ENCODE results near the gene NMNAT3. TPM values are rescaled to one million over a fixed set of nuclear protein-coding genes. Genes with fewer than 3 reads are reported as not detected.

Gene NMNAT3
- total RNA-seq, 1 donor from 2014 or later: 0.95 TPM

- Histone ChIP-seq H3K79me2 (ENCODE audit: low read depth) (no peaks in the 10 kb centered on the region), H4K20me1 (ENCODE audit: low read depth) (no peaks in the 10 kb centered on the region), H3K4me1 (peaks cover 10% of the 10 kb centered on the region), H3F3A (ENCODE audit: low read depth) (no peaks in the 10 kb centered on the region), H3K36me3 (no peaks in the 10 kb centered on the region), H3K4me3 (no peak overlapping the region), H3K27me3 (no peaks in the 10 kb centered on the region), H3K9ac (no peak overlapping the region), H3K27ac (no peak overlapping the region), H3K4me2 (no peak overlapping the region), H2AFZ (replicated peaks) (no peak overlapping the region), H3K9me3 (ENCODE audit: low read depth) (no peaks in the 10 kb centered on the region)
- no peak for DNase-seq (ENCODE audit: low spot score)
- peaks cover 19% of the 10 kb centered on the region for H3K4me1 Mint-ChIP-seq
- peaks cover 2% of the 10 kb centered on the region for H3K27me3 Mint-ChIP-seq (ENCODE audit: insufficient read depth, low read depth)
- no peaks in the 10 kb centered on the region for H3K36me3 Mint-ChIP-seq
- H3K27ac Mint-ChIP-seq: no peak overlapping the region
- no peaks in the 10 kb centered on the region for H3K9me3 Mint-ChIP-seq
- no peak for TF ChIP-seq EZH2phosphoT487 (IDR thresholded peaks at IDR 0.05)
- TF ChIP-seq CTCF (IDR thresholded peaks at IDR 0.05): no peak
- TF ChIP-seq EZH2 (IDR thresholded peaks at IDR 0.05): no peak
- H3K4me3 Mint-ChIP-seq: no peak overlapping the region
Observed at GRCh38 chr3:139695426-139696313, 17.9 kb upstream of the NMNAT3 start.

DNA sequence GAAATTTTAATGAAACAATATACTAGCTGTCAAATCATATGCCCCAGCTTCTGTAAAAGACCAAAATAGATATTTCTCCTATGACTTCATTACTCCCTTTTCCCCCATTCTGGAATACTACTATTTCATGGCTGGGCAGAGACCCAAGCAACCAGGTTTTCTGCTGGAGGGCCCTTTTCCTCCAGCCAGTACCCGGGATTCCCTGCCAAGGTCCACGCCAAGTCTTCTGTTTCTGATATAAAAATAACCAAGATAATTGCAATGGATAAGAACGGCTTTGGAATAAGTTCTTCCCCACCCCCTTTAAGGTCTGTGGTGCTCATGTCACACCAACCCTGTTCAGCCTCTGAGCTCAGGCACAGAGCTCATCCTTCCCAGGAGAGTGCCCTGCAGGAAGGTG, 17.2 kb upstream of the NMNAT3 start:
- Histone ChIP-seq H4K20me1 (ENCODE audit: low read depth) (no peaks in the 10 kb centered on the region), H3K27me3 (no peaks in the 10 kb centered on the region), H3K9ac (no peak overlapping the region), H3K27ac (no peak overlapping the region), H3K4me1 (peaks cover 10% of the 10 kb centered on the region), H3K9me3 (ENCODE audit: low read depth) (no peaks in the 10 kb centered on the region), H3K36me3 (no peaks in the 10 kb centered on the region), H3F3A (ENCODE audit: low read depth) (no peaks in the 10 kb centered on the region), H3K4me2 (no peak overlapping the region), H2AFZ (replicated peaks) (no peak overlapping the region), H3K79me2 (ENCODE audit: low read depth) (no peaks in the 10 kb centered on the region), H3K4me3 (no peak overlapping the region)
- no peak for TF ChIP-seq EZH2phosphoT487 (IDR thresholded peaks at IDR 0.05)
- no peak for TF ChIP-seq CTCF (IDR thresholded peaks at IDR 0.05)
- no peak for DNase-seq (ENCODE audit: low spot score)
- H3K27me3 Mint-ChIP-seq (ENCODE audit: insufficient read depth, low read depth): peaks cover 2% of the 10 kb centered on the region
- no peaks in the 10 kb centered on the region for H3K36me3 Mint-ChIP-seq
- no peak overlapping the region for H3K4me3 Mint-ChIP-seq
- peaks cover 20% of the 10 kb centered on the region for H3K4me1 Mint-ChIP-seq
- H3K9me3 Mint-ChIP-seq: no peaks in the 10 kb centered on the region
- H3K27ac Mint-ChIP-seq: no peak overlapping the region

- Histone ChIP-seq H3K9ac (no peak overlapping the region), H3F3A (ENCODE audit: low read depth) (no peaks in the 10 kb centered on the region), H3K27me3 (no peaks in the 10 kb centered on the region), H3K4me3 (no peak overlapping the region), H3K9me3 (ENCODE audit: low read depth) (no peaks in the 10 kb centered on the region), H3K79me2 (ENCODE audit: low read depth) (no peaks in the 10 kb centered on the region), H3K4me2 (no peak overlapping the region), H3K4me1 (peaks cover 15% of the 10 kb centered on the region), H3K27ac (no peak overlapping the region), H4K20me1 (ENCODE audit: low read depth) (no peaks in the 10 kb centered on the region), H2AFZ (replicated peaks) (no peak overlapping the region), H3K36me3 (no peaks in the 10 kb centered on the region)
- Mint-ChIP-seq H3K9me3 (no peaks in the 10 kb centered on the region), H3K27me3 (ENCODE audit: insufficient read depth, low read depth) (peaks cover 2% of the 10 kb centered on the region), H3K36me3 (no peaks in the 10 kb centered on the region), H3K27ac (no peak overlapping the region), H3K4me1 (peaks cover 25% of the 10 kb centered on the region), H3K4me3 (no peak overlapping the region)
- TF ChIP-seq EZH2 (IDR thresholded peaks at IDR 0.05) (no peak), CTCF (IDR thresholded peaks at IDR 0.05) (no peak), EZH2phosphoT487 (IDR thresholded peaks at IDR 0.05) (no peak)
- no peak for DNase-seq (ENCODE audit: low spot score)
Observed at GRCh38 chr3:139694542-139694941, 16.8 kb upstream of the NMNAT3 start.

Measured in neural progenitor cell (in vitro differentiated cells).